Gastroesophageal sphincter (tissue), 4 donors: ENCODE results near the gene LCORL. TPM values are rescaled to one million over a fixed set of nuclear protein-coding genes. Genes with fewer than 3 reads are reported as not detected.

ENCODE experiments used
- ATAC-seq: fragments of 150-250 bp; one replicate; pipeline ENCODE4 v1.9.1; 2016; ENCODE audit warnings: mild to moderate bottlenecking, moderate library complexity
- H3K27ac ChIP-seq, 4 donors: fragments of 200-600 bp; sonication (generic) in 3 of 4; 1 replicate in 3 of 4; 2 replicates in 1 of 4; pipeline ENCODE4 v1.5.1; 2016 to 2019
- H3K27me3 ChIP-seq: fragments of 200-600 bp; sonication (generic); one replicate; pipeline ENCODE4 v1.5.1; 2019
- H3K36me3 ChIP-seq, 2 donors: fragments of 200-600 bp; sonication (generic); one replicate each; pipeline ENCODE4 v1.5.1; 2019; ENCODE audit warnings: control low read depth in 1 of 2
- H3K4me1 ChIP-seq, 3 donors: fragments of 200-600 bp; sonication (generic); 1 replicate in 2 of 3; 2 replicates in 1 of 3; pipeline ENCODE4 v1.5.1; 2016 to 2019; ENCODE audit warnings: control low read depth in 2 of 3
- H3K4me3 ChIP-seq, 2 donors: fragments of 200-600 bp; sonication (generic); one replicate each; pipeline ENCODE4 v1.5.1; 2019; ENCODE audit warnings: mild to moderate bottlenecking in 1 of 2, moderate library complexity in 1 of 2
- H3K9me3 ChIP-seq, 3 donors: fragments of 200-600 bp; sonication (generic); one replicate each; pipeline ENCODE4 v1.5.1; 2017 to 2019; ENCODE audit warnings: control low read depth in 2 of 3
- EP300 ChIP-seq: sonication (generic); formaldehyde crosslinking; IDR thresholded peaks from one replicate; pipeline ENCODE4 v1.6.1; 2017; ENCODE audit warnings: antibody characterized with exemption, mild to moderate bottlenecking
- POLR2A ChIP-seq, 2 donors: fragments of 450-650 bp; IDR thresholded peaks; one replicate each; pipeline ENCODE4 v1.6.1; 2017; ENCODE audit warnings: antibody characterized with exemption in 2 of 2, mild to moderate bottlenecking in 2 of 2, moderate library complexity in 1 of 2
- POLR2AphosphoS5 ChIP-seq: sonication (generic); formaldehyde crosslinking; IDR thresholded peaks from one replicate; pipeline ENCODE4 v1.6.1; 2017; ENCODE audit warnings: antibody characterized with exemption
- WGBS, 2 donors: methylation state at CpG; one replicate each; pipeline ENCODE4 v1.1.5; 2018; ENCODE audit warnings: low coverage in 1 of 2; 5-methylcytosine and 5-hydroxymethylcytosine counted together
- total RNA-seq, 4 donors: library from RNA; depleted of rRNA; stranded (reverse); fragments of >200 nt; gene quantifications; one replicate each; pipeline ENCODE4 v1.1.0, GENCODE V29; 2016
- TF ChIP-seq, protein P1 (sequence below), 4 experiments: fragments of 200-600 bp in 2 of 4; fragments of 450-650 bp in 2 of 4; sonication (generic) in 1 of 4; IDR thresholded peaks; one replicate each; pipeline ENCODE4 v1.5.1; 2017 to 2019; ENCODE audit warnings: antibody characterized with exemption in 4 of 4, mild to moderate bottlenecking in 2 of 4, moderate library complexity in 2 of 4

LCORL gene
- total RNA-seq, 4 donors from 2014 or later = 8.5 to 14.7 (median 10.3) TPM

GRCh38 chr4:17889692-17890091 lies 131.9 kb downstream of the LCORL start:
- no peak for ATAC-seq
- no peaks in the 10 kb centered on the region for H3K4me1 ChIP-seq
- H3K27ac ChIP-seq = no peak overlapping the region
- TF ChIP-seq POLR2AphosphoS5 = no peak
- TF ChIP-seq, protein P1, sequence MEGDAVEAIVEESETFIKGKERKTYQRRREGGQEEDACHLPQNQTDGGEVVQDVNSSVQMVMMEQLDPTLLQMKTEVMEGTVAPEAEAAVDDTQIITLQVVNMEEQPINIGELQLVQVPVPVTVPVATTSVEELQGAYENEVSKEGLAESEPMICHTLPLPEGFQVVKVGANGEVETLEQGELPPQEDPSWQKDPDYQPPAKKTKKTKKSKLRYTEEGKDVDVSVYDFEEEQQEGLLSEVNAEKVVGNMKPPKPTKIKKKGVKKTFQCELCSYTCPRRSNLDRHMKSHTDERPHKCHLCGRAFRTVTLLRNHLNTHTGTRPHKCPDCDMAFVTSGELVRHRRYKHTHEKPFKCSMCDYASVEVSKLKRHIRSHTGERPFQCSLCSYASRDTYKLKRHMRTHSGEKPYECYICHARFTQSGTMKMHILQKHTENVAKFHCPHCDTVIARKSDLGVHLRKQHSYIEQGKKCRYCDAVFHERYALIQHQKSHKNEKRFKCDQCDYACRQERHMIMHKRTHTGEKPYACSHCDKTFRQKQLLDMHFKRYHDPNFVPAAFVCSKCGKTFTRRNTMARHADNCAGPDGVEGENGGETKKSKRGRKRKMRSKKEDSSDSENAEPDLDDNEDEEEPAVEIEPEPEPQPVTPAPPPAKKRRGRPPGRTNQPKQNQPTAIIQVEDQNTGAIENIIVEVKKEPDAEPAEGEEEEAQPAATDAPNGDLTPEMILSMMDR (IDR thresholded peaks at IDR 0.05) = no peak
- H3K27me3 ChIP-seq = no peaks in the 10 kb centered on the region
- WGBS, 2 donors = 100% methylated on average over 1 of the region's 1 CpG
- H3K4me3 ChIP-seq = no peak overlapping the region
- H3K36me3 ChIP-seq = peaks cover 0 to 3% of the 10 kb centered on the region in 2 donors
- H3K9me3 ChIP-seq = no peaks in the 10 kb centered on the region

DNA sequence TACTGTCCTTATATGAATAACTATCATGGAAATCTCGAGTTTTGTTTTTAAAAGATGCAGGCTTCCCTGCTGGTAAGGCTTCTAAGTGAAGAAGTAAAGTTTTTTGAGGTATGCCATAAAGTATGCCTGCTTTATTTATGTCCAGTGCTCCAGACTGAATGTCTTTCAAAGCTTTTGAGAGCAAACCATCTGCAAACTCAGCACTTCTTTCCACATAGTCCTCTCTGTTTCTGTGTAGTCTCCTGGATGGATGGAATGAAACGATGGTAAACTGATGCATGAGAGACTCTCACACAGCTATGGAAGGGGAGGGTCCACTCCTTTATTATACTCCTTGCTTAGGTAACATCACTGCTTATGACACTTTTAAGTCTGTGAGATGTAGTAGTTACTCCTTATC lies 137.0 kb downstream of the LCORL start:
- TF ChIP-seq, protein P1 (IDR thresholded peaks at IDR 0.05) = no peak
- TF ChIP-seq POLR2AphosphoS5 (no peak), POLR2A (IDR thresholded peaks at IDR 0.05) (no peak), EP300 (no peak)
- Histone ChIP-seq H3K4me3 (no peak overlapping the region), H3K27me3 (no peaks in the 10 kb centered on the region), H3K36me3 (peaks cover 0 to 15% of the 10 kb centered on the region in 2 donors), H3K27ac (no peak overlapping the region), H3K9me3 (no peaks in the 10 kb centered on the region), H3K4me1 (no peaks in the 10 kb centered on the region)
- no peak for ATAC-seq
- WGBS, 2 donors = 100% methylated on average over 2 of the region's 2 CpGs; no CpG with 5 or more reads in 1 of the 2 donors

- Histone ChIP-seq H3K4me1 (no peaks in the 10 kb centered on the region), H3K27me3 (no peaks in the 10 kb centered on the region), H3K4me3 (no peak overlapping the region), H3K27ac (no peak overlapping the region), H3K36me3 (peaks cover 0 to 15% of the 10 kb centered on the region in 2 donors), H3K9me3 (no peaks in the 10 kb centered on the region)
- no peak for ATAC-seq
- 87 to 93% methylated on average over 2 of the region's 2 CpGs for WGBS, 2 donors
- TF ChIP-seq, protein P1 (IDR thresholded peaks at IDR 0.05) = no peak
- TF ChIP-seq POLR2A (IDR thresholded peaks at IDR 0.05) = no peak
- TF ChIP-seq POLR2AphosphoS5 = no peak
- no peak for TF ChIP-seq EP300
These were observed 137.5 kb downstream of the LCORL start for GRCh38 chr4:17884063-17884462.

GRCh38 chr4:17877661-17878060 lies 143.9 kb downstream of the LCORL start:
- no peak for ATAC-seq
- WGBS, 2 donors = 77 to 84% methylated on average over 5 of the region's 5 CpGs
- H3K4me1 ChIP-seq = no peaks in the 10 kb centered on the region
- H3K27me3 ChIP-seq = no peaks in the 10 kb centered on the region
- H3K4me3 ChIP-seq = no peak overlapping the region
- TF ChIP-seq, protein P1 (IDR thresholded peaks at IDR 0.05) = no peak
- TF ChIP-seq POLR2A (IDR thresholded peaks at IDR 0.05) (no peak), POLR2AphosphoS5 (no peak), EP300 (no peak)
- no peaks in the 10 kb centered on the region for H3K36me3 ChIP-seq
- H3K27ac ChIP-seq = no peak overlapping the region
- no peaks in the 10 kb centered on the region for H3K9me3 ChIP-seq

DNA sequence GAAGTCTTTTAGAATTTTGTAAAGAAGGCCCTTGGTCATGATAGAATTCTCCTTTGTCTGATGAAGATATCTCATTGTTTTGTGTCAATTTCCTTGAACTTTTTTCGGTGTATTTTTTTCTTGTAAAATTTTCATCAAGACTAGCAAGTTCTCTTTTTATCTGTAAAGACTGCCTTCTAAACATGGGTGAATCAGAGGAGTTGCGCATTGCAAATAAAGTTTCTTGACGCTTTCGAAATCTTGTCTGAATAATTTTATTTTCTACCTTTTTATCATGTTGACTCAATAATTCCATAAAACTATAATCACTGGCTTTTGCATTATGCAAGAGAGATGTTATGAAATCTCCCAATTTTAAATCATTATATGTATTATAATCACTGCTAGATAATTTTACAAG lies 144.6 kb downstream of the LCORL start:
- no peak for ATAC-seq
- Histone ChIP-seq H3K27me3 (no peaks in the 10 kb centered on the region), H3K27ac (no peak overlapping the region), H3K4me1 (no peaks in the 10 kb centered on the region), H3K36me3 (no peaks in the 10 kb centered on the region), H3K4me3 (no peak overlapping the region), H3K9me3 (no peaks in the 10 kb centered on the region)
- 97 to 100% methylated on average over 4 of the region's 4 CpGs for WGBS, 2 donors
- TF ChIP-seq POLR2AphosphoS5 = no peak
- TF ChIP-seq, protein P1 (IDR thresholded peaks at IDR 0.05) = no peak
- TF ChIP-seq POLR2A (IDR thresholded peaks at IDR 0.05) = no peak
